Ovary (tissue), 9 donors: ENCODE measurements around the gene CFB. TPM values are rescaled to one million over a fixed set of nuclear protein-coding genes. Genes with fewer than 3 reads are reported as not detected.

Experiments used
- DNase-seq, 5 donors: peaks; one replicate each; pipeline ENCODE4 v3.0.0-alpha.2; 2019 to 2020
- H3K27ac ChIP-seq, 2 donors: fragments of 200-600 bp; one replicate each; pipeline versions ENCODE4 v1.5.1 to v1.8.0; 2019 to 2022
- H3K27me3 ChIP-seq: fragments of 200-600 bp; one replicate; pipeline ENCODE4 v1.8.0; 2022
- H3K36me3 ChIP-seq: fragments of 200-600 bp; sonication (generic); one replicate; pipeline ENCODE4 v1.5.1; 2019
- H3K4me1 ChIP-seq: one replicate; pipeline ENCODE4 v1.8.1; 2013; ENCODE audit warnings: mild to moderate bottlenecking, moderate library complexity; ENCODE audit not compliant: insufficient read depth
- H3K4me3 ChIP-seq: fragments of 200-600 bp; sonication (generic); one replicate; pipeline ENCODE4 v1.5.1; 2017
- H3K9me3 ChIP-seq, 2 donors: fragments of 200-600 bp in 1 of 2; sonication (generic) in 1 of 2; one replicate each; pipeline versions ENCODE4 v1.5.1 to v1.8.1; 2013 to 2019; ENCODE audit warnings: mild to moderate bottlenecking in 1 of 2, moderate library complexity in 1 of 2
- CTCF ChIP-seq, 3 donors: fragments of 450-650 bp in 2 of 3; fragments of 200-600 bp in 1 of 3; IDR thresholded peaks; one replicate each; pipeline versions ENCODE4 v1.5.1 to v1.8.0; 2016 to 2022; ENCODE audit warnings: antibody characterized with exemption in 3 of 3, mild to moderate bottlenecking in 1 of 3
- EP300 ChIP-seq: sonication (generic); formaldehyde crosslinking; IDR thresholded peaks from one replicate; pipeline ENCODE4 v1.6.1; 2017; ENCODE audit warnings: antibody characterized with exemption
- POLR2A ChIP-seq: fragments of 450-650 bp; IDR thresholded peaks from one replicate; pipeline ENCODE4 v1.6.1; 2017; ENCODE audit warnings: antibody characterized with exemption, mild to moderate bottlenecking, moderate library complexity
- WGBS, 3 donors: extraction: QIAGEN DNeasy Blood & Tissue Kit in 1 of 3; methylation state at CpG; one replicate each; pipeline versions ENCODE4 v1.1.5 to v1.1.7; 2013 to 2017; 5-methylcytosine and 5-hydroxymethylcytosine counted together
- intact Hi-C, 4 donors: fragments of 100-400 bp; cut with DNase I; formaldehyde crosslinking; loops; one replicate each; pipeline versions ENCODE4 v1.11.0 to v1.15.1; 2022 to 2023
- polyA plus RNA-seq, 2 donors: library from polyadenylated mRNA; stranded (reverse); fragments of 200-250 nt in 1 of 2; fragments of 350-450 nt in 1 of 2; fragmentation: Illumina TruSeq in 1 of 2; extraction: RNeasy Lipid Tissue Mini Kit (QIAGEN cat#74804) in 1 of 2; gene quantifications; one replicate each; pipeline ENCODE4 v1.2.3, GENCODE V29; 2013 to 2014
- total RNA-seq, 7 donors: library from RNA; depleted of rRNA in 2 of 7; stranded (reverse); fragments of >200 nt in 2 of 7; fragmentation: NEBNext Ultra II Directional in 3 of 7; extraction: Animal tissue kit (Norgen Biotek cat#: 25700) in 3 of 7; gene quantifications; one replicate each; pipeline versions ENCODE4 v1.1.0 to v1.2.4, GENCODE V29; 2016 to 2023
- donor health status: DM: no; HTN: no; CAD: no; lungs with moderate emphysema.
- donor health status: DM: no; HTN: no; CAD: no.
- donor health status: Bipolar disorder and iron deficiency.
- donor health status: DM: yes; HTN: yes; CAD: no.
- donor health status: DM: no; HTN: no; CAD: no.
- donor health status: DM: yes; HTN: yes; CAD: no.

CFB gene
- total and polyA plus RNA-seq, 9 donors = 11.3 to 231 (median 20.8) TPM

- TF ChIP-seq CTCF (IDR thresholded peaks at IDR 0.05) = peak in 2 of 3 donors; percentile 40 to 51
- no peak for TF ChIP-seq EP300
- peak; percentile 60 for TF ChIP-seq POLR2A
- DNase-seq = peak; percentile 82 to 88 (median 85)
- Histone ChIP-seq H3K4me3 (peak within 1 kb of the TSS; percentile 77), H3K9me3 (no peaks in the 10 kb centered on the region), H3K36me3 (no peaks in the 10 kb centered on the region), H3K27ac (peak within 1 kb of the TSS; percentile 70 to 80), H3K27me3 (no peaks in the 10 kb centered on the region), H3K4me1 (peaks cover 7% of the 10 kb centered on the region)
- 0% methylated on average over 32 to 49 of the region's 49 CpGs for WGBS, 3 donors
- intact Hi-C loops = no loop called here
Measured at GRCh38 chr6:31897612-31898382, 48.1 kb upstream of the CFB start, which contains the start of gene EHMT2. EHMT2 (minus strand) TSS chr6:31897698; CDS start chr6:31897677, 21 bp downstream.

- H3K9me3 ChIP-seq = no peaks in the 10 kb centered on the region
- peak overlapping the region; percentile 77 for H3K4me3 ChIP-seq
- peak in 1 of 5 donors; percentile 16 for DNase-seq
- peak overlapping the region; percentile 70 to 80 for H3K27ac ChIP-seq
- no peaks in the 10 kb centered on the region for H3K36me3 ChIP-seq
- 13 to 16% (median 14%) methylated on average over 8 of the region's 8 CpGs for WGBS, 3 donors
- H3K27me3 ChIP-seq = no peaks in the 10 kb centered on the region
- peaks cover 7% of the 10 kb centered on the region for H3K4me1 ChIP-seq
- TF ChIP-seq EP300 (no peak), POLR2A (no peak), CTCF (IDR thresholded peaks at IDR 0.05) (peak in 1 of 3 donors; percentile 6)
- intact Hi-C loops = no loop called here
Measured at GRCh38 chr6:31898383-31899011, 47.4 kb upstream of the CFB start.

GRCh38 chr6:31899215-31899614 is 46.7 kb upstream of the CFB start:
- TF ChIP-seq POLR2A (no peak), EP300 (no peak), CTCF (IDR thresholded peaks at IDR 0.05) (no peak)
- Histone ChIP-seq H3K27me3 (no peaks in the 10 kb centered on the region), H3K9me3 (no peaks in the 10 kb centered on the region), H3K4me1 (peaks cover 8% of the 10 kb centered on the region), H3K4me3 (no peak overlapping the region), H3K27ac (no peak overlapping the region), H3K36me3 (no peaks in the 10 kb centered on the region)
- no peak for DNase-seq
- intact Hi-C loops = no loop called here
- WGBS, 3 donors = 54 to 61% (median 55%) methylated on average over 5 of the region's 5 CpGs

GRCh38 chr6:31899882-31900722 is 45.8 kb upstream of the CFB start:
- no peaks in the 10 kb centered on the region for H3K27me3 ChIP-seq
- H3K27ac ChIP-seq = no peak overlapping the region
- no peaks in the 10 kb centered on the region for H3K36me3 ChIP-seq
- no peak overlapping the region for H3K4me3 ChIP-seq
- no peak for DNase-seq
- 70 to 79% (median 75%) methylated on average over 45 to 49 of the region's 49 CpGs for WGBS, 3 donors
- H3K9me3 ChIP-seq = no peaks in the 10 kb centered on the region
- no peak for TF ChIP-seq EP300
- no peak for TF ChIP-seq CTCF (IDR thresholded peaks at IDR 0.05)
- no peak for TF ChIP-seq POLR2A
- peaks cover 8% of the 10 kb centered on the region for H3K4me1 ChIP-seq
- intact Hi-C loops = loop anchor here in 3 of 4 donors (10.0 kb wide), 2 partner anchors 55 to 215 kb away; partner anchors contain the start of genes NELFE (in 2 of the 3) and SKIC2 (in 2 of the 3)
